ENCODE data around the gene CPT1A. TPM values are rescaled to one million over a fixed set of nuclear protein-coding genes. Genes with fewer than 3 reads are reported as not detected.

CPT1A gene
- total RNA-seq, 2 donors from 2014 or later = 56.6 to 63.5 TPM

GRCh38 chr11:68748061-68748460 lies 93.7 kb downstream of the CPT1A start:
- intact Hi-C loops (cut with DNase I) = no loop called here
- no peak for ATAC-seq
- no peak for DNase-seq

GRCh38 chr11:68743539-68743938 lies 98.2 kb downstream of the CPT1A start:
- no peak for DNase-seq
- ATAC-seq = no peak
- intact Hi-C loops (cut with DNase I) = no loop called here

GRCh38 chr11:68741463-68741862 lies 100.3 kb downstream of the CPT1A start:
- ATAC-seq (no peak), DNase-seq (no peak)
- intact Hi-C loops (cut with DNase I) = no loop called here

DNA sequence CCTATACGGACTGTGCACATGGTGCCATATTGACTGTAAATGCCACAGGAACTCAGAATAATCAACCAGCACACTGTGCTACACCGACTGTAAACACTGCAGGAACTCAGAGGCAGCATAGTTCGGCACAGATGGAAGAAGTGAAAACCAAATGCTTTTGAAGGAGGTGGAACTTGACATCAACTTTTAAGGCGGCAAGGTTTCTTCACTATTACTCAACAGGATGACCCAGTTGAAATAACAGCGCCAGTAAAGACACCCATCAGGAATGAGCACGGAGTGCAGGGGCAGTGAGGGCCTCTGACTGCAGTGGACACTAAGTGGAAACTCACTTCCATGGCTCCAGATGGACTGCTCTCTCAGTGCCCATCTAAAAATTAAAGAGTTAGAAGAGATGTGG lies 106.1 kb downstream of the CPT1A start:
- no peak for DNase-seq
- no peak for ATAC-seq
- intact Hi-C loops (cut with DNase I) = no loop called here

DNA sequence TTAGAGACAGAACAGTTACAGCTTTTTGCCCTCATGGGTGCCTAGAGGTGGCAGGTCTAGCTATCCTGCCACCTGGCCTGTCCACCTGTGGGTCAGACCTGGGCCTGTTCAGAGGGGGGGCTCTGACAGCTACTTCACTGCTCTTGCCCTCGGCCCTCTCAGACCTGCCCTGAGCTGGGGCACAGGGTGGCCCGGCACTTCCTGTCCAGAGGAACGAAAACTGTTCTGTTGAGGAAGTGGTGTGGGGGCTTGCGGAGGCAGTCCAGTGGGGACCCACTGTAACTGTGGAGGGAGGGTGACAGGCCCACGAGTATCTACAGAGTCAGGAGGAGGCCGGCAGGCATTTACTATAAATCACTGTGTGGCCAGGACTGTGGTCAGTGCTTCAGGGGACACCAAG lies 106.6 kb downstream of the CPT1A start:
- ATAC-seq (no peak), DNase-seq (no peak)
- intact Hi-C loops (cut with DNase I) = no loop called here

DNA sequence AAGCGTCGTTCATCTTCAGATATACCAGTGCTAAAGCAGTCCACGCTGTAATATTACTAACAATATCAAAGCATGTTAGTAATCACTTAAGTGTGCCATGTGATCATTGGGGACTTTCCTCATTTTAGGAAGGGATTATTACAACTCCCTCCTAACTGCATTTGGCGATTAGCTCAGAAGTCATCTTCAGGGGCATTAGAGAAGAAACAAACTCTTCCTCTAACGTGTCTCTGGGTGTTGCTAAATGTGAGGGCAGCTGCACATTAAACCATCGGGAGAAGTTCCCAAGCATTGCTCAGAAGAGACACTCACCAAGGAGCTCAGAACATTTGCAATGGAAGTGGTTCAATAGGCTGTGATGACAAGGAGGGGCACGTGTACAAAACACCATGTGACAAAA lies 107.6 kb downstream of the CPT1A start:
- DNase-seq = no peak
- no peak for ATAC-seq
- intact Hi-C loops (cut with DNase I) = no loop called here

GRCh38 chr11:68727783-68728182 lies 113.9 kb downstream of the CPT1A start:
- DNase-seq = no peak
- intact Hi-C loops (cut with DNase I) = no loop called here
- ATAC-seq = no peak

- intact Hi-C loops (cut with DNase I) = no loop called here
- no peak for DNase-seq
- ATAC-seq = no peak
These were observed 117.4 kb downstream of the CPT1A start for GRCh38 chr11:68724293-68724692.

DNA sequence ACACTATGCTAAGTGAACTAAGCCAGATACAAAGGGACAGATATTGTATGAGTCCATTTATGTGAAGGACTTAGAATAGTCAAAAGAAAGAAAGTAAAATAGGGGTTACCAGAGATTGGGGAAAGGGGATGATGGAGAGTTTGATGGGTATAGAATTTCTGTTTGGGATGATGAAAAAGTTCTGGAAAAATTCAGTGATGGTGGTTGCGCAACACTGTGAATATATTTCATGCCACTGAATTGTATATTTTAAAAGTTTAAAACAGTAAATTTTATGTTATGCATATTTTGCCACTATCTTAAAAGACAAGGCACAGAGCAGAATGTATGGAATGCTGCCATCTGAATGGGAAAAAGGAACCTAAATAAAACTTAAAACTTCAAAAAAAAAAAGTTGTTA lies 119.6 kb downstream of the CPT1A start:
- intact Hi-C loops (cut with DNase I) = no loop called here
- ATAC-seq = no peak
- no peak for DNase-seq

DNA sequence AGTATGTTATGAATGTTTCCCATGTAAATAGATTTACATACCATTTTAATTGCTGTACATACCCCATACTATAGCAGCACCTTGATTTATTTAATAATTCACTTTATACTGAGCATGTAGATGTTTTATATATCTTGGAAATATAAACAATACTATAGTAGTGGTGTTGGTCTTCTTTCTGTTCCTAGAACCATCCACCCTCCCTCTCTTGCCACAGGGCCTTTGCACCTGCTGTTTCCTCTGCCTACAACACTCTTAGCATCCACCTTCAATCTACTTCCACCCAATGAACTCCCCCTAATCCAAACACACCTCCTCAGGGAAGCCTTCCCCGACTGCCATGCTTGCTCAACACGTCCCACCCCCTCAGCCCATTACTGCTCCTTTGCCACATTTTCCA lies 120.6 kb downstream of the CPT1A start:
- intact Hi-C loops (cut with DNase I) = no loop called here
- DNase-seq = no peak
- no peak for ATAC-seq

DNA sequence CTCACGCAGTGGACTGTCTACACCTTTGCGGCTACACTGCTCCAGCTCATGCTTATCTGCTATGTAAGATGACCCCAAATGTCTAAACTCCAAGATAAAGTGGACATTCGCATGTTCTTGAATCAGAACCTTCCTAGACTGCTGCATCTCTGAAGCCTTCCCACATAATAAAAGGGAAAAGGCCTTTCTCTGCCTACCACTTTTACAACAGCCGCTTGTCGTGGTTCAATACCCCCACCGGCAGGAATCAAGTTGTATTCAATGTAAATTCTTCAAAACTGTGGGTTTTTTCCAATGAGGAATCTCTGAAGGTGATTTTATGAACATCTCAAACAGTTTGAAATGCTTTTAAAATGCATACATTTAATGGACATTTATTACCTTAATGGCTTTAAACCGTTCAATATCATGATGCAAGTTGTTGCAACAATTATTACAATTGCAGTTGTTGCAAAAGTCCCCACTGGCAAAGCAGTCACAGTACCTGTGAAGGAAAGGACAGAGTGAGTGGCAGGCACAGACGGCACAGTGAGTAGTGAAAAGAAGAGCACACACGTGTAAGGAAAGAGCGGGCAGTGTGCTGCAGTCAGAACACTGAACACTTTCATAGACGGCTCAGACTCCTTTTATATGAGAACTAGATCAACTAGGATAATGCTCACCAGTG lies 126.1 kb downstream of the CPT1A start:
- ATAC-seq (no peak), DNase-seq (no peak)
- intact Hi-C loops (cut with DNase I) = no loop called here

- DNase-seq (no peak), ATAC-seq (no peak)
- intact Hi-C loops (cut with DNase I) = no loop called here
These were observed 127.5 kb downstream of the CPT1A start for GRCh38 chr11:68714060-68714856.

- intact Hi-C loops (cut with DNase I) = no loop called here
- ATAC-seq (no peak), DNase-seq (no peak)
These were observed 130.6 kb downstream of the CPT1A start for GRCh38 chr11:68711114-68711513.

DNA sequence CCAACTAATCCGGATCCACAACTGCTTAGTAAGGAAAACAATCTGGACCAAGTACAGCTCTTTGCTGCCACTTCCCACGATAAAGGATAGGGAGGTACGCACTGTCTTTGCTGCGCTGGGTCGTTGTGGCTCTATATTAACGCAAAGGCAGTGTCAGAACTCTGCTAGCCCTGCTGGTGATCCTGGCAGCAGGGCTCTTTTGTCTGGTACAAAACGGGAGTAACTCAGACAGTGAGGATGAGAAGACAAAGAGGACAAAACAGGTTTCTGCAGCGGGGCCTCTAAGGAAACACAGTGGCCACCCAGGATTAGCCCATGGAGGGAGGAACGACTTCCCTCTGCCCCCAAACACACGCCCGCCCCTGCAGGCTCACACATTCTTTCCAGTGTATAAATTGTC lies 131.3 kb downstream of the CPT1A start:
- no peak for DNase-seq
- intact Hi-C loops (cut with DNase I) = no loop called here
- no peak for ATAC-seq

DNA sequence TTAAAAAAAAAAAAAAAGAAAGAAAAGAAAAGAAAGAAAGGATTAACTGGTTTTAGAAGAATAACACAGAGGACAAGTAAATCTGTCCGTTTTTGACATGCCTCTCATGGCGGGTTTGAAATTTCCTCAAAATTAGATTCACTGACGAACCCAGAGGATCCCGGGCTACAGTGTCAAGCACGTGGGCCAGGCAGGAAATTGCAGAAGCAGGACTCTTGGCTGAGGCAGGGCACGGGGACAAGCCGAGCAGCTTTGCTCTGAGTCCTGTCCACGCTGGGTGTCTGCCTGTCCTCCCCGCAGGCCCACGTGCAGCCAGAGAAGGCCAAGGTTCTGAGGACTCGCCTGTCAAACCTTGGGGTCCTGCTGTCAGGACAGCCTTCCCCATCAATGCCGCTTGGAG lies 132.7 kb downstream of the CPT1A start:
- no peak for ATAC-seq
- DNase-seq = no peak
- intact Hi-C loops (cut with DNase I) = no loop called here

- intact Hi-C loops (cut with DNase I) = no loop called here
- DNase-seq (no peak), ATAC-seq (no peak)
These were observed 134.2 kb downstream of the CPT1A start for GRCh38 chr11:68707527-68707926.

- DNase-seq (no peak), ATAC-seq (no peak)
- intact Hi-C loops (cut with DNase I) = no loop called here
These were observed 136.8 kb downstream of the CPT1A start for GRCh38 chr11:68704887-68705286.
